HCT116 (cell line): ENCODE measurements around the gene KCNH5. TPM values are rescaled to one million over a fixed set of nuclear protein-coding genes. Genes with fewer than 3 reads are reported as not detected.

Source experiments
- ATAC-seq: fragments of 200-7000 bp; cut with Tn5 transposase; 2 replicates; pipeline ENCODE4 v1.9.1; 2020; ENCODE audit warnings: mild to moderate bottlenecking, moderate library complexity
- BruUV-seq: library from RNA; stranded (reverse); fragments of 400-500 nt; replicated peaks from 2 replicates; lab custom pipeline; 2021; lab: Mats Ljungman, UMichigan
- CTCF ChIA-PET: fragments of 300-600 bp; sonication (Branson Sonifier 250); formaldehyde crosslinking; loops from one replicate; lab custom pipeline; 2021; ENCODE audit warnings: antibody characterized with exemption; lab: Charles Lee
- POLR2A ChIA-PET: fragments of 300-600, 350-600 bp; sonication (Branson Sonifier 250); formaldehyde crosslinking; loops from one replicate; lab custom pipeline; 2021; ENCODE audit warnings: antibody characterized with exemption; lab: Charles Lee
- RAD21 ChIA-PET, 2 experiments: fragments of 300-600 bp; sonication (Branson Sonifier 250); formaldehyde crosslinking; loops; one replicate each; lab custom pipeline; 2023; ENCODE audit warnings: low total read pairs in 2 of 2; ENCODE audit not compliant: uncharacterized antibody in 2 of 2, unreplicated experiment in 2 of 2, low non-redundant PET in 1 of 2; lab: Charles Lee
- DNase-seq: peaks from one replicate; pipeline ENCODE4 v3.0.0-alpha.2; 2010; ENCODE audit warnings: low read depth, low spot score
- H2AFZ ChIP-seq: fragments of 200-600 bp; shearing (Covaris generic), sonication (generic); 2 replicates; pipeline ENCODE4 v1.6.1; 2017; ENCODE audit warnings: low read depth, mixed run types, mixed read lengths, antibody characterized with exemption, low read length; ENCODE audit not compliant: poor library complexity, severe bottlenecking
- H3K27ac ChIP-seq: 2 replicates; pipeline ENCODE4 v1.5.1; 2012; ENCODE audit warnings: low read depth, low read length
- H3K27me3 ChIP-seq: fragments of 200-600 bp; sonication (generic); 2 replicates; pipeline ENCODE4 v1.6.1; 2016; ENCODE audit warnings: mixed run types, low read length, mixed read lengths; ENCODE audit not compliant: insufficient read depth
- H3K36me3 ChIP-seq, 2 experiments: fragments of 200-500 bp in 1 of 2; fragments of 200-600 bp in 1 of 2; sonication (Bioruptor generic) in 1 of 2; sonication (generic) in 1 of 2; 2 replicates each; pipeline versions ENCODE4 v1.5.1 to v1.6.1; 2014 to 2016; ENCODE audit warnings: low read length in 2 of 2, inconsistent platforms in 1 of 2, mixed read lengths in 1 of 2, mixed run types in 1 of 2; ENCODE audit not compliant: insufficient read depth in 2 of 2, control insufficient read depth in 1 of 2
- H3K4me1 ChIP-seq, 2 experiments: fragments of 200-600 bp in 1 of 2; sonication (generic) in 1 of 2; 2 replicates each; pipeline versions ENCODE4 v1.5.1 to v1.6.1; 2012 to 2017; ENCODE audit warnings: low read length in 2 of 2, inconsistent platforms in 1 of 2, mild to moderate bottlenecking in 1 of 2, mixed read lengths in 1 of 2, mixed run types in 1 of 2, moderate library complexity in 1 of 2; ENCODE audit not compliant: insufficient read depth in 2 of 2, control insufficient read depth in 1 of 2
- H3K4me2 ChIP-seq: fragments of 200-600 bp; sonication (generic); 2 replicates; pipeline ENCODE4 v1.6.1; 2017; ENCODE audit warnings: mixed run types, low read length, mixed read lengths
- H3K4me3 ChIP-seq, 2 experiments: fragments of 200-600 bp in 1 of 2; sonication (generic) in 1 of 2; replicated peaks in 1 of 2; 2 replicates each; pipeline ENCODE4 v1.5.1; 2011 to 2016; ENCODE audit warnings: low read length in 2 of 2, control low read depth in 1 of 2, low read depth in 1 of 2, mild to moderate bottlenecking in 1 of 2, mixed read lengths in 1 of 2, mixed run types in 1 of 2
- H3K79me2 ChIP-seq: fragments of 200-600 bp; sonication (generic); 2 replicates; pipeline ENCODE4 v1.6.1; 2017; ENCODE audit warnings: mild to moderate bottlenecking, mixed run types, low read length, moderate library complexity, mixed read lengths; ENCODE audit not compliant: insufficient read depth
- H3K9ac ChIP-seq: fragments of 200-600 bp; sonication (generic); 2 replicates; pipeline ENCODE4 v1.6.1; 2016; ENCODE audit warnings: low read length, mixed read lengths
- H3K9me2 ChIP-seq: fragments of 200-600 bp; sonication (generic), shearing (Covaris generic); 2 replicates; pipeline ENCODE4 v1.6.1; 2017; ENCODE audit warnings: mixed run types, mild to moderate bottlenecking, moderate library complexity; ENCODE audit not compliant: insufficient read depth
- H3K9me3 ChIP-seq, 2 experiments: fragments of 200-500 bp in 1 of 2; fragments of 200-600 bp in 1 of 2; sonication (Bioruptor generic) in 1 of 2; sonication (generic) in 1 of 2; 2 replicates each; pipeline ENCODE4 v1.6.1; 2014 to 2017; ENCODE audit warnings: low read length in 2 of 2, mixed read lengths in 2 of 2, inconsistent platforms in 1 of 2, low read depth in 1 of 2, mild to moderate bottlenecking in 1 of 2, mixed run types in 1 of 2, moderate library complexity in 1 of 2; ENCODE audit not compliant: control insufficient read depth in 1 of 2, insufficient read depth in 1 of 2
- H4K20me1 ChIP-seq: fragments of 200-600 bp; sonication (generic), shearing (Covaris generic); 2 replicates; pipeline ENCODE4 v1.6.1; 2017; ENCODE audit warnings: mixed run types, mild to moderate bottlenecking, moderate library complexity; ENCODE audit not compliant: insufficient read depth
- CBX3 ChIP-seq: IDR thresholded peaks from 2 replicates; pipeline ENCODE4 v1.6.1; 2012; ENCODE audit warnings: low read depth
- CEBPB ChIP-seq: IDR thresholded peaks from 2 replicates; pipeline ENCODE4 v1.6.1; 2012; ENCODE audit warnings: low read depth
- EGR1 ChIP-seq: IDR thresholded peaks from 2 replicates; pipeline ENCODE4 v1.6.1; 2012; ENCODE audit warnings: low read depth
- EZH2 ChIP-seq: fragments of 200-600 bp; sonication (generic); IDR thresholded peaks from 2 replicates; pipeline ENCODE4 v1.6.1; 2017; ENCODE audit warnings: antibody characterized with exemption, mixed run types
- EZH2phosphoT487 ChIP-seq: fragments of 200-600 bp; IDR thresholded peaks from 2 replicates; pipeline ENCODE4 v1.6.1; 2018; ENCODE audit warnings: antibody characterized with exemption, borderline replicate concordance
- FOSL1 ChIP-seq: IDR thresholded peaks from 2 replicates; pipeline ENCODE4 v1.6.1; 2012; ENCODE audit warnings: low read depth
- JUND ChIP-seq: IDR thresholded peaks from 2 replicates; pipeline ENCODE4 v1.6.1; 2012
- POLR2A ChIP-seq: IDR thresholded peaks from 2 replicates; pipeline ENCODE4 v1.7.0; 2011; ENCODE audit warnings: borderline replicate concordance; ENCODE audit not compliant: insufficient read depth, insufficient read length; ENCODE audit errors: extremely low read depth
- SIN3A ChIP-seq: IDR thresholded peaks from 2 replicates; pipeline ENCODE4 v1.6.1; 2012; ENCODE audit warnings: low read depth
- SP1 ChIP-seq: IDR thresholded peaks from 2 replicates; pipeline ENCODE4 v1.6.1; 2012; ENCODE audit warnings: low read depth
- SRF ChIP-seq: IDR thresholded peaks from 2 replicates; pipeline ENCODE4 v1.6.1; 2012; ENCODE audit warnings: low read depth
- TCF7L2 ChIP-seq: IDR thresholded peaks from 2 replicates; pipeline ENCODE4 v1.7.0; 2011; ENCODE audit warnings: borderline replicate concordance, inconsistent platforms; ENCODE audit not compliant: insufficient read depth, insufficient read length; ENCODE audit errors: extremely low read depth
- YY1 ChIP-seq: IDR thresholded peaks from 2 replicates; pipeline ENCODE4 v1.6.1; 2011; ENCODE audit warnings: low read length, low read depth, moderate library complexity, mild to moderate bottlenecking; ENCODE audit not compliant: insufficient replicate concordance; ENCODE audit errors: extremely low read depth
- ZBTB33 ChIP-seq: IDR thresholded peaks from 2 replicates; pipeline ENCODE4 v1.6.1; 2011; ENCODE audit warnings: mild to moderate bottlenecking, low read length, moderate library complexity; ENCODE audit not compliant: insufficient replicate concordance; ENCODE audit errors: extremely low read depth
- ZFX ChIP-seq: fragments of 450-650 bp; IDR thresholded peaks from 2 replicates; pipeline ENCODE4 v1.6.1; 2017
- intact Hi-C: fragments of 100-400 bp; cut with micrococcal nuclease; formaldehyde crosslinking; loops from 2 replicates; pipeline ENCODE4 v1.10.0; 2022
- total RNA-seq: library from RNA; stranded (reverse); gene quantifications from one replicate; pipeline ENCODE4 v1.2.1, GENCODE V29; 2021; ENCODE audit not compliant: unreplicated experiment
- TF ChIP-seq, protein P1 (sequence below): IDR thresholded peaks from 2 replicates; pipeline ENCODE4 v1.6.1; 2012
- TF ChIP-seq, protein P2 (sequence below): IDR thresholded peaks from 2 replicates; pipeline ENCODE4 v1.6.1; 2012; ENCODE audit warnings: low read depth

Gene KCNH5
- total RNA-seq, 1 experiment from 2014 or later, result not detected

- Histone ChIP-seq H3K4me3 (no peak overlapping the region), H3K36me3 (no peaks in the 10 kb centered on the region), H3K9me3 (peaks cover 5 to 9% of the 10 kb centered on the region in 2 experiments; a peak in 2 of 4 replicates), H3K79me2 (no peaks in the 10 kb centered on the region), H3K27ac (no peak overlapping the region), H3K9ac (no peak overlapping the region), H4K20me1 (no peaks in the 10 kb centered on the region), H3K4me2 (no peak overlapping the region), H3K27me3 (no peaks in the 10 kb centered on the region), H3K4me1 (no peaks in the 10 kb centered on the region), H3K9me2 (no peaks in the 10 kb centered on the region), H2AFZ (no peak overlapping the region)
- ATAC-seq (no peak), DNase-seq (no peak)
- TF ChIP-seq SRF, result no peak
- TF ChIP-seq SP1, result no peak
- no peak for TF ChIP-seq YY1
- TF ChIP-seq CBX3, result no peak
- TF ChIP-seq EGR1, result no peak
- TF ChIP-seq EZH2phosphoT487, result no peak
- TF ChIP-seq JUND, result no peak
- TF ChIP-seq, protein P1, sequence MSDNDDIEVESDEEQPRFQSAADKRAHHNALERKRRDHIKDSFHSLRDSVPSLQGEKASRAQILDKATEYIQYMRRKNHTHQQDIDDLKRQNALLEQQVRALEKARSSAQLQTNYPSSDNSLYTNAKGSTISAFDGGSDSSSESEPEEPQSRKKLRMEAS, result no peak
- no peak for TF ChIP-seq FOSL1
- CTCF ChIA-PET, result no interaction called here
- BruUV-seq, result no TSS peak
- intact Hi-C loops, result no loop called here
- POLR2A ChIA-PET, result no interaction called here
- RAD21 ChIA-PET, result no interaction called here
Measured at GRCh38 chr14:62796431-62796830, 248.8 kb downstream of the KCNH5 start.

DNA sequence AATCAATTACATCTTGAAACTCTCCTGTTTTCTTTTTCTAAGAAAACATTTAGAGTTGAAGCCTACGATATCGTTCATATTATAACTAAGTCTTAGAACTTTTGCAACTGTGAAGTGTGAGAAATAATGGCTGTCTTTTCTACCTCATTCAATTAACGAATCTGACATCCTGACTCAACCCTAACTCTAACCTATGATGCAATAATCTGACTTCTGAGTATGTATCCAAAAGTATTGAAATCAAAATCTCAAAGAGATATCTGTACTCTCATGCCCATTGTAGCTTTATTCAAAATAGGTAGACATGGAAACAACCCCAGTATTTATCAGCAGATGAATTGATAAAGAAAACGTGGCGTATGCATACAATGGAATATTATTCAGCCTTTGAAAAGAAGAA lies 252.7 kb downstream of the KCNH5 start:
- Histone ChIP-seq H3K4me2 (no peak overlapping the region), H3K27ac (no peak overlapping the region), H3K9me2 (no peaks in the 10 kb centered on the region), H2AFZ (no peak overlapping the region), H3K9ac (no peak overlapping the region), H3K9me3 (peaks cover 3 to 13% of the 10 kb centered on the region in 2 experiments; a peak in 2 of 4 replicates), H3K4me3 (no peak overlapping the region), H3K36me3 (no peaks in the 10 kb centered on the region), H3K4me1 (no peaks in the 10 kb centered on the region), H4K20me1 (no peaks in the 10 kb centered on the region), H3K79me2 (no peaks in the 10 kb centered on the region), H3K27me3 (no peaks in the 10 kb centered on the region)
- DNase-seq (no peak), ATAC-seq (no peak)
- intact Hi-C loops, result no loop called here
- ChIA-PET POLR2A (no interaction called here), CTCF (no interaction called here), RAD21 (no interaction called here)
- BruUV-seq, result no TSS peak
- no peak for TF ChIP-seq SIN3A
- TF ChIP-seq ZFX, result no peak
- TF ChIP-seq ZBTB33, result no peak
- no peak for TF ChIP-seq CEBPB
- TF ChIP-seq YY1, result no peak
- no peak for TF ChIP-seq EZH2
- TF ChIP-seq, protein P2, sequence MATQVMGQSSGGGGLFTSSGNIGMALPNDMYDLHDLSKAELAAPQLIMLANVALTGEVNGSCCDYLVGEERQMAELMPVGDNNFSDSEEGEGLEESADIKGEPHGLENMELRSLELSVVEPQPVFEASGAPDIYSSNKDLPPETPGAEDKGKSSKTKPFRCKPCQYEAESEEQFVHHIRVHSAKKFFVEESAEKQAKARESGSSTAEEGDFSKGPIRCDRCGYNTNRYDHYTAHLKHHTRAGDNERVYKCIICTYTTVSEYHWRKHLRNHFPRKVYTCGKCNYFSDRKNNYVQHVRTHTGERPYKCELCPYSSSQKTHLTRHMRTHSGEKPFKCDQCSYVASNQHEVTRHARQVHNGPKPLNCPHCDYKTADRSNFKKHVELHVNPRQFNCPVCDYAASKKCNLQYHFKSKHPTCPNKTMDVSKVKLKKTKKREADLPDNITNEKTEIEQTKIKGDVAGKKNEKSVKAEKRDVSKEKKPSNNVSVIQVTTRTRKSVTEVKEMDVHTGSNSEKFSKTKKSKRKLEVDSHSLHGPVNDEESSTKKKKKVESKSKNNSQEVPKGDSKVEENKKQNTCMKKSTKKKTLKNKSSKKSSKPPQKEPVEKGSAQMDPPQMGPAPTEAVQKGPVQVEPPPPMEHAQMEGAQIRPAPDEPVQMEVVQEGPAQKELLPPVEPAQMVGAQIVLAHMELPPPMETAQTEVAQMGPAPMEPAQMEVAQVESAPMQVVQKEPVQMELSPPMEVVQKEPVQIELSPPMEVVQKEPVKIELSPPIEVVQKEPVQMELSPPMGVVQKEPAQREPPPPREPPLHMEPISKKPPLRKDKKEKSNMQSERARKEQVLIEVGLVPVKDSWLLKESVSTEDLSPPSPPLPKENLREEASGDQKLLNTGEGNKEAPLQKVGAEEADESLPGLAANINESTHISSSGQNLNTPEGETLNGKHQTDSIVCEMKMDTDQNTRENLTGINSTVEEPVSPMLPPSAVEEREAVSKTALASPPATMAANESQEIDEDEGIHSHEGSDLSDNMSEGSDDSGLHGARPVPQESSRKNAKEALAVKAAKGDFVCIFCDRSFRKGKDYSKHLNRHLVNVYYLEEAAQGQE, result no peak
- no peak for TF ChIP-seq TCF7L2
- TF ChIP-seq POLR2A, result no peak
- TF ChIP-seq, protein P1, result no peak
